Bronchial epithelial cell (primary cell): ENCODE data around the gene GNB1L. TPM values are rescaled to one million over a fixed set of nuclear protein-coding genes. Genes with fewer than 3 reads are reported as not detected.
A peak's percentile ranks its signal among the peaks of the same experiment; 100 is the strongest.

ENCODE experiments used
- DNase-seq: peaks from one replicate; pipeline ENCODE4 v3.0.0-alpha.2; 2010; ENCODE audit warnings: low read depth
- FAIRE-seq: peaks from 2 replicates; lab custom pipeline; 2011; peaks lifted over from hg19 to GRCh38; lab: Jason Lieb, UNC
- H3K27me3 ChIP-seq: 2 replicates; pipeline ENCODE4 v1.5.1; 2011; ENCODE audit warnings: low read length; ENCODE audit not compliant: control insufficient read depth, insufficient read depth
- H3K36me3 ChIP-seq: 2 replicates; pipeline ENCODE4 v1.5.1; 2011; ENCODE audit warnings: low read length; ENCODE audit not compliant: control insufficient read depth, insufficient read depth
- H3K4me3 ChIP-seq: 2 replicates; pipeline ENCODE4 v1.5.1; 2011; ENCODE audit warnings: mild to moderate bottlenecking, low read depth, low read length, control low read depth
- CTCF ChIP-seq: IDR thresholded peaks from 2 replicates; pipeline ENCODE4 v1.5.1; 2011; ENCODE audit warnings: mild to moderate bottlenecking, moderate library complexity, low read length, control low read depth, inconsistent platforms; ENCODE audit not compliant: insufficient read depth, severe bottlenecking
- total RNA-seq: library from RNA; depleted of rRNA; stranded (reverse); fragments of >200 nt; gene quantifications from 2 replicates; pipeline ENCODE4 v1.2.1, GENCODE V29; 2014

Gene GNB1L
- total RNA-seq, 1 donor from 2014 or later, result 7.6 TPM

DNA sequence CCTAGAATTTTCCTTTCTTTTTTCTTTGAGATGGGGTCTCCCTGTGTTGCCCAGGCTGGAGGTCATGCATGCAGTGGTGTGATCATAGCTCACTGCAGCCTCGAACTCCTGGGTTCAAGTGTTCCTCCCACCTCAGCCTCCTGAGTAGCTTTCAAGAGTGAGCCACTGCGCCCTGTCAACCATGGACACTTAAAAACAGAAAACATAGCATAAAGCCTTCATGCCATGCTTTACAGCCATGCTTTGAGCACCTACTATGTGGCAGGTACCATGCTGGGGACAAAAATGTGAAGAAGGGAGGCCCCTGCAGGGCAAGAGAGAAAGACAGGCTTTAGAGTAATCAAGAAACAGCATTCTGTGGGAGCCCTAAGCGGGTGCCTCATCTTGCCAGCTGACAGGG lies 13.7 kb upstream of the GNB1L start:
- Histone ChIP-seq H3K4me3 (no peak overlapping the region), H3K36me3 (no peaks in the 10 kb centered on the region), H3K27me3 (no peaks in the 10 kb centered on the region)
- DNase-seq (no peak), FAIRE-seq (no peak)
- peak; percentile 21 for TF ChIP-seq CTCF

- H3K4me3 ChIP-seq, result no peak overlapping the region
- FAIRE-seq (no peak), DNase-seq (no peak)
These were observed 12.9 kb upstream of the GNB1L start for GRCh38 chr22:19867617-19868016.

DNA sequence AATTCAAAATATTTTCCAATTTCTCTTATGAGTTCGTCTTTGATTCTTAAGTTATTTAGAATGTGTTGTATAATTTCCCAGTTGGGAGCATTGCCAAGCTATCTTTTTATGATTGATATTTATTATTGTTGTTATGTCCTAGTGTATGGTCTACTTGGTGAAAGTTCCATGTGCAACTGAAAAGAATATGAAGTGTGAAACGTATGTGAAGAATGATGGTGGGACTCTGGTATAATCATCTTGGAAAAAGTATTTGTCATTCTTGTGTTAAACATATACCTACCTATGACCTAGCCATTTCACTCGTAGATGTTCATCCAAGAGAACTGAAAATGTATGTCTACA lies 12.0 kb upstream of the GNB1L start:
- no peak for TF ChIP-seq CTCF
- H3K4me3 ChIP-seq, result no peak overlapping the region

More at GRCh38 chr22:19867617-19868016, 12.9 kb upstream of the GNB1L start:
- Histone ChIP-seq H3K36me3 (no peaks in the 10 kb centered on the region), H3K27me3 (no peaks in the 10 kb centered on the region)
- no peak for TF ChIP-seq CTCF

DNA sequence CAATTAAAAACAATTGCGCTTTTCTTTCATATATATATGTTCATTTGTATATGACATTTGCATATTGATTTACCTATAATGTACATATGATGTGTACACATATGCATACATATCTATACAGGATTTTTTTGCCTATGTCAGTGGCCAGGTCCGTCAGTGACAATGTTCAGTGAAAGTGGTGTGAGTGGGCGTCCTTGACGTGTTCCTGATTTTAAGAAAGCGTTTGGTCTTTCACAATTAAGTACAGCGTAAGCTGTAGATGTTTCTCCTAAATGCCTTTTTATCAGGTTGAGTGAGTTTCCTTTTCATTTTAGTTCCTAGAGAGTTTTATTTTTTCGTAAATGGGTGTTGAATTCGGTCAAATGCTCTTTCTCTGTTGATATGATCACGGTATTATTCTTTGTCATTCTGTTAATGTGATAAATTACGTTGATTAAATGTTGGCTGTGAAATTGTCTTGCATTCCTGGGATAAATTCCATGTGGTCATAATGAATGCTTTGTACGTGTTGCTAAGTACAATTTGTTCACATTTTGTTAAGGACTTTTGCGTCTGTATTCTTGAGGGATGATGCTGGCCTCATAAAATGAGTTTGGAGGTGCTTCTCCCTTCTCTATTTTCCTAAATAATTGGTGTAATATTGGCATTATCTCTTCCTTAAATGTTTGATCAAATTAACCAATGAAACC lies 10.6 kb upstream of the GNB1L start:
- FAIRE-seq (no peak), DNase-seq (no peak)
- H3K36me3 ChIP-seq, result no peaks in the 10 kb centered on the region
- H3K4me3 ChIP-seq, result no peak overlapping the region
- no peaks in the 10 kb centered on the region for H3K27me3 ChIP-seq
- no peak for TF ChIP-seq CTCF

More for the DNA sequence above, 12.0 kb upstream of the GNB1L start:
- Histone ChIP-seq H3K36me3 (no peaks in the 10 kb centered on the region), H3K27me3 (no peaks in the 10 kb centered on the region)
- DNase-seq (no peak), FAIRE-seq (no peak)

DNA sequence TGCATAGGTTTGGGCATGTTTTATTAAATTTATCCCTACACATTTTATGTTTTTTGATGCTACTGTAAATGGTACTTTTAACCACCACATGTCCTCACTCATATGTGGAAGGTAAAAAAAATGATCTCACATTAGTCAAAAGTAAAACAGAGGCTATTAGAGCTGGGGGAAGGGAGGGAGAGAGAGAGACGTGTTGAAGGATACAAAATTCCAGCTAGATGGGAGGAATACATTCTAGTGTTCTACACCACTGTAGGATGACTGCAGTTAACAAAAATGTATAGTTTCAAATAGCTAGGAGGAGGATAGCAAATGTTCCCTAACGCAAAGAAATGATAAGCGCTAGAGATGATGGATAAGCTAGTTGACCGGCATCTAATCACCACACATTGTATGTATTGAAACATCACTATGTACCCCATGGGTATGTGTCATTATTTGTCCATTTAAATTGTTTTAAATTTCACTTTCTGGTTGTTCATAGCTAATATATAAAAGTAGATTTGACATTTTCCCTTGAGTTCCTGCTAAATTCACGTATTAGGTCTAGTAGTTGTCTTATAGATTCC lies 9.9 kb upstream of the GNB1L start:
- no peak for FAIRE-seq
- Histone ChIP-seq H3K36me3 (no peaks in the 10 kb centered on the region), H3K4me3 (no peak overlapping the region), H3K27me3 (no peaks in the 10 kb centered on the region)
- no peak for DNase-seq
- no peak for TF ChIP-seq CTCF
